Measurements from ENCODE around the gene DGKB.
"Not testable (repeated sequence)": the region's sequence is repeated elsewhere in the genome, so short reads cannot be mapped to it uniquely, and the experiment has no call there.

The DGKB gene

DNA sequence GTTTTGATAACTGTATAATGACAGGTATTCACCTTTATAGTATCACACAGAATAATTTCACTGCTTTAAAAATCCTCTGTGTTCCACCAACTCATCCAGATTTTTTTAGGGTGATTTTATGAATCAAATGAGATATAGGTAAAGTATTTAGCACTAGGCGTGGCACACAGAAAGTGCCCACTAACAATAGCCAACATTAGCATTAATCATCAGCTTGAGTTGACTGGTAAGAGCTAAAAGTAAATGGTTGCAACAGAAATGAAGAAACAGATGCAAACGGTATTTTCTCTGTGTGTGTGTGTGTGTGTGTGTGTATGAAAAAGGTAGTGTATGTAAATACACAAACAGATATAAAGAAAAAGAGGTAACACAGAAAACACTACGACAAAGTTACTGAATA lies 534.3 kb downstream of the DGKB start:
- no peak for DNase-seq

DNA sequence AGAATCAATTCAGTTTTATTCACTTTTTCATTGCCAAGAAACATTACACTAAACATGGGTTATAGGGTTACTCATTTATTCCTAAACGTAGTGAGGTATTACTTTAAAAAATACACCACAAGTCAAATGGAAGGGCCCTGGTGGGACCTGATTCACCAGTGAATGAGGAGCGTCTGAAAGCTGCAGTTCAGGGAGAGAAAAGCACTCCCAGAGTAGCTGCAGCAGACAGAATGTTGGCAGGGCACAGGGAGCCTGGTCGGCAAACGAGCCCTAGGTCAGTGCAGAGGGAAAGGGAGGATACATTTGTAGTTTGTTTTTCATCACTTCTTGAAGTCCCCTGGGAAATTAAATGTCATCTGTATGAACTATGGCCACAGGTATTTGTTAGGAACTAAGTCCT lies 551.4 kb downstream of the DGKB start:
- no peak for DNase-seq

GRCh38 chr7:14341200-14341775 lies 561.3 kb downstream of the DGKB start:
- no peak for DNase-seq

GRCh38 chr7:14340393-14341074 lies 562.0 kb downstream of the DGKB start:
- DNase-seq: no peak

GRCh38 chr7:14339861-14340260 lies 562.7 kb downstream of the DGKB start:
- DNase-seq: no peak

GRCh38 chr7:14336256-14336655 lies 566.3 kb downstream of the DGKB start:
- DNase-seq: no peak

DNA sequence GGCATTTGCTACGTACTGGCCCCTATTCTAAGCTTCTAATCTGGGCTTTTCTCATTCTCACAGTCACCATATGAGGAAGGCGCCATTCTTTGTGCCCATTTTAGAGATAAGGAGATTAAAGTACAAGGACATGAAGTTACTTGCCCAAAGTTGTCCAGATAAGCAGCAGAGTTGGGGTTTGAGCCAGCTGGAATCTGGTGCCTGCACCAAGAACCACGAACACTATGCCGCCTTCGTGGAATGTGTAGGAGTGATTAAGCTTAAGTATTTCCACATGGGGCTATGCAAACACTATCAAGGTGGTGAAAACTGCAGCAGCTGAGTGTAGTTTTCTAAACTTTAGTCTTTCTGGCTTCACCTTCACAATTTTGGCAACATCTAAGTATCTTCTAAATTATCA lies 570.4 kb downstream of the DGKB start:
- DNase-seq: no peak

- DNase-seq: no peak
These were observed 577.8 kb downstream of the DGKB start for GRCh38 chr7:14324767-14325166.

- DNase-seq: no peak
These were observed 579.8 kb downstream of the DGKB start for GRCh38 chr7:14322724-14323123.

GRCh38 chr7:14321947-14322346 lies 580.6 kb downstream of the DGKB start:
- DNase-seq: no peak

DNA sequence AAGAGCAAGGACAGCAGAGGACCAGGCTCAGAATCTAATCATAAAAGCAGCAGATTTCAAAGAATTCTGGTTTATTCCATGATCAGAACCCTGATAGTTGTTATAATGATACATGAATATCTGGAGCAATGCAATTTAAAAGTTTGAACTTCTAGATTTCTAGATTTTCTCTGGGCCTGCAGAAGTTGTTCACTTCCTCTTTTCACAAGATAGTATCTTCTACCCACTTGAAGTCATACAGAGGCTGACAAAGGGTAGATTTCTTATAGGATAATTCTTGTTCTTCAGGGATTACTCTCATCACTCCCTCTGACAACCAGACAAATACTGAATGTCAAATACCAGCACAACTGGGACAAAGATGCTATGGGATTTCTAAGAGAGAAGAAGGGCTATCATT lies 593.1 kb downstream of the DGKB start:
- no peak for DNase-seq

- DNase-seq: no peak
These were observed 597.2 kb downstream of the DGKB start for GRCh38 chr7:14305233-14305866.

GRCh38 chr7:14303536-14303935 lies 599.0 kb downstream of the DGKB start:
- DNase-seq: no peak

DNA sequence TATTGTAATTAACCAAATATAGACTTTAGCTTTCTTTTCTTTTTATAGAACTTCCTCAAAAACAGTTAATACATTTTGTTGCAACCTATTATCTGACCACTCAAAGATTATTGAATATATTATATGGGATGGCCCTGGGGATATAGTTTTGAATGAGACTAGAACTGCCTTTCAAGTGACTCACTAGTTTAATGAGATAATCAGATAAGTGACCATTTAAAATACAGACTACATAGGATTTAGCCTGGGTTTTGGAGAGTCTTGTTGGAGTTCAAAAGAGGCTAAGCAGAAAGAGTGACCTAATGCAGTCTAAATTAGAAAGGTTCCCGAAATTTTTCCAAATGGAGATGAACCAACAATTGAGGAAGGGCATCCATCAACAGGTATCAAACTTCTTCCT lies 607.9 kb downstream of the DGKB start:
- no peak for DNase-seq

- DNase-seq: no peak
These were observed 609.1 kb downstream of the DGKB start for GRCh38 chr7:14293434-14293833.

GRCh38 chr7:14292737-14293136 lies 609.8 kb downstream of the DGKB start:
- no peak for DNase-seq

- no peak for DNase-seq
These were observed 612.6 kb downstream of the DGKB start for GRCh38 chr7:14289957-14290356.

DNA sequence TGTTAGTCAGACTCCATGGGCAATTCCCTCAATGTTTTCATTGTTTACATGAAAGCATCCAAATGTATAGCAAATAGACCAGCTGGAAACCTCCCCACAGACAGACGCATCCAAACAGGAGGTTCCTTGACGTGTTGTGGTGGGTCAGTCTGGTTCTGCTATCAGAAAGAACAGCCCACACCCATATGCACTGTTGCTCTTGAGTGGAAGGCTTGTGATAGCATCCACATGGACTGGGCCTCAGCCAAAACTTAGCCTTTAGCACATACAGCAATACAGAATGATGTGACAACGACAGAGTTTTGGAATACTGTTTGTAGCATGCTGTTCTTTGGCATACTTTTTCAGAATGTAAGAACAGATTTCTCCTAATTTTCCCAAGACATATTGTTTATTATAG lies 613.9 kb downstream of the DGKB start:
- DNase-seq: no peak

DNA sequence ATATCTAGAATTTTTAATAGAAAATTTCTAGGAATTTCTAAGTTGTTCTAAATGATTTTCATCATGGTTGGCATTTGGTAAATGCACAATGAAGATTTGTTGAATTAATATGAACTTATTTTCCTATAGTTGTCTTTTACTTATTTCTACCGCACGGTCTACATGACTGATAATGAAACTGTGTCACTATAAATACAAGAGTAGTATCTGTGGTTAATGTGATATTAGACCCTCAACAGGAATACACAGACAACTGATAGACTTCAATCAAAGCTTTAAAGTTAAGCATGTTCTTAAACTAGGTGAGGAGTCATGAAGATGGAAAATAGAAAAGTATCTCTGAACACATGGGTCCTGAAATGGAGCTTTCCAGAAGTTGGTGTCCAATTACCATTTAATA lies 615.2 kb downstream of the DGKB start:
- no peak for DNase-seq

DNA sequence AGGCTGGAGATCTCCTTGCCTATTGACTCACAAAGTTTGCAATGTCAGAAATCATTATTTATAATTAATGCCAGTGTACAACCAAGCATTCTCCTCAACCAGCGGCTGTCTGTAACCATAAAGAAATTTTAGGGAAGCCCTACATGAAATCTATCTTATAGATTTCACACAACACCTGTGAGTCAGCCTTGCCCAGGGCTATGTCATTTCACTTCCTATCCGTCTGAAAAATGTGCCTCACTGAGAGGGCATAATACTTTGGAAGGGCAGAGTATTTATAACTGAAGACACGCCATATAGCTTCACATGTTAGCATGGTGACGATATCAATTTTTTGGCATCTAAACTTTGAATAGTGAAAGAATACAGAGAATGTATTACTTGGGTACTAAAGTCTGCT lies 616.5 kb downstream of the DGKB start:
- no peak for DNase-seq

GRCh38 chr7:14279065-14279871 lies 623.3 kb downstream of the DGKB start:
- not testable (repeated sequence) for DNase-seq

- no peak for DNase-seq
These were observed 627.2 kb downstream of the DGKB start for GRCh38 chr7:14275356-14275755.

DNA sequence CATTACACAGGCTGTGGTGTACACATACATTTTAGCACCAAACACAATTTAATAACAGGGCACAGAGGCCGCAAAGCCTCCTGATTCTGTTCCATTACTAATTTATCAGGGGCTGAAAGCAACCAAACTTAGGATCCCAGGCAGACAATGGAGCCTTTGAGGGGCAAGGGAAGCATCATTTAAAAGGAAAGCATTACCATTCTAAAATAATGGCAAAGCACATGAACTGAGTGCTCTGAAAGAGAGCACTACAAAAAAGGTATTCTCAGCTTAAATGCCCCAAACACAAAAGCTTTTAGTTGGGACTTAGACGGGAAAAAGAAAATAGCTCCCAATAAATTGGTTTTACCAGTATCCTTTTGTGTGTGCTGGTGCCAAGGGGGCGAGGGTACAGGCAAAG lies 631.1 kb downstream of the DGKB start:
- no peak for DNase-seq

DNA sequence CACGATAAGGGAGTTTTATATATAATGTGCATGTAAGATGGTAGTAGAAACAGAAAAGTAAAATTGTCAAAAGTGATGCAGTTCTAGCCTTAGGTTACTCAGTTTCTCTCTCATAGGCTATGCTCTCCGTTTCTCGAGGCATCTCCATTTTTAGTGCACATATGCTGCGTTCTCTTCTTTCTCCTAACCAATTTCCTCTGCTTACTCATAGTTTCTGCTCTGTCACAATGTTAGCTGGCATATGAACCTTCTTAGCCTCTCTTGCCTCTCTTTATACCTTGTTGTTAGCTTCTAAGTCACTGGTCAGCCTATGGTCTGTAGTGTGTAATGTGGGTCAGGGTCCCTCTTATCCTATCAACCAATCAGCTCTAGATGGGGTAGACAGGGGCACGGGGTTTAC lies 632.5 kb downstream of the DGKB start:
- no peak for DNase-seq
